Nephron (organoid): ENCODE data around the gene FAHD1.
"Not testable (repeated sequence)": the region's sequence is repeated elsewhere in the genome, so short reads cannot be mapped to it uniquely, and the experiment has no call there.

ENCODE experiments used
- H3K27ac Mint-ChIP-seq, 3 experiments: 2 replicates each; pipeline ENCODE4 v1.8.0; 2020; ENCODE audit warnings: mixed read lengths in 3 of 3, mild to moderate bottlenecking in 2 of 3, moderate library complexity in 1 of 3
- H3K27me3 Mint-ChIP-seq: 2 replicates; pipeline ENCODE4 v1.8.0; 2021; ENCODE audit warnings: low read depth, mild to moderate bottlenecking, moderate library complexity, mixed read lengths
- H3K36me3 Mint-ChIP-seq: 2 replicates; pipeline ENCODE4 v1.8.0; 2020; ENCODE audit warnings: low read depth, mixed read lengths
- H3K4me1 Mint-ChIP-seq: 2 replicates; pipeline ENCODE4 v1.8.0; 2020; ENCODE audit warnings: mixed read lengths
- H3K4me3 Mint-ChIP-seq, 3 experiments: 2 replicates each; pipeline ENCODE4 v1.8.0; 2020; ENCODE audit warnings: mild to moderate bottlenecking in 3 of 3, mixed read lengths in 3 of 3, moderate library complexity in 2 of 3
- H3K9me3 Mint-ChIP-seq: 2 replicates; pipeline ENCODE4 v1.8.0; 2020; ENCODE audit warnings: mixed read lengths
- CTCF ChIP-seq, 3 experiments: fragments of 200-600 bp; sonication (generic); IDR thresholded peaks; one replicate each; pipeline ENCODE4 v1.5.0; 2021; ENCODE audit warnings: antibody characterized with exemption in 3 of 3; ENCODE audit not compliant: unreplicated experiment in 3 of 3

FAHD1 gene

GRCh38 chr16:1794908-1795666 is 31.9 kb upstream of the FAHD1 start:
- Mint-ChIP-seq H3K27me3 (no peaks in the 10 kb centered on the region), H3K27ac (no peak overlapping the region), H3K9me3 (peaks cover 15% of the 10 kb centered on the region), H3K4me1 (no peaks in the 10 kb centered on the region), H3K36me3 (peaks cover 16% of the 10 kb centered on the region), H3K4me3 (no peak overlapping the region)
- TF ChIP-seq CTCF (IDR thresholded peaks at IDR 0.05; ENCODE audit: unreplicated experiment in 3 of 3): no peak

- H3K27me3 Mint-ChIP-seq, H3K27ac Mint-ChIP-seq, H3K4me3 Mint-ChIP-seq, H3K4me1 Mint-ChIP-seq: not testable (repeated sequence)
- peaks cover 23% of the 10 kb centered on the region for H3K36me3 Mint-ChIP-seq
- H3K9me3 Mint-ChIP-seq: peaks cover 21% of the 10 kb centered on the region
These were observed 27.7 kb upstream of the FAHD1 start for GRCh38 chr16:1799263-1799662.

- H3K36me3 Mint-ChIP-seq: peaks cover 32% of the 10 kb centered on the region
- no peak for TF ChIP-seq CTCF (IDR thresholded peaks at IDR 0.05; ENCODE audit: unreplicated experiment in 3 of 3)
- H3K4me1 Mint-ChIP-seq: no peaks in the 10 kb centered on the region
- H3K4me3 Mint-ChIP-seq: no peak overlapping the region
- H3K27ac Mint-ChIP-seq: no peak overlapping the region
- H3K27me3 Mint-ChIP-seq: no peaks in the 10 kb centered on the region
- H3K9me3 Mint-ChIP-seq: peaks cover 21% of the 10 kb centered on the region
These were observed 26.3 kb upstream of the FAHD1 start for GRCh38 chr16:1800701-1801100.

GRCh38 chr16:1807626-1808025 is 19.4 kb upstream of the FAHD1 start:
- no peaks in the 10 kb centered on the region for H3K27me3 Mint-ChIP-seq
- no peak overlapping the region for H3K27ac Mint-ChIP-seq
- peaks cover 27% of the 10 kb centered on the region for H3K36me3 Mint-ChIP-seq
- no peak overlapping the region for H3K4me3 Mint-ChIP-seq
- no peaks in the 10 kb centered on the region for H3K9me3 Mint-ChIP-seq
- H3K4me1 Mint-ChIP-seq: no peaks in the 10 kb centered on the region
- no peak for TF ChIP-seq CTCF (IDR thresholded peaks at IDR 0.05; ENCODE audit: unreplicated experiment in 3 of 3)

GRCh38 chr16:1808691-1809090 is 18.3 kb upstream of the FAHD1 start:
- no peak for TF ChIP-seq CTCF (IDR thresholded peaks at IDR 0.05; ENCODE audit: unreplicated experiment in 3 of 3)
- H3K36me3 Mint-ChIP-seq: peaks cover 33% of the 10 kb centered on the region
- H3K27ac Mint-ChIP-seq: no peak overlapping the region
- no peaks in the 10 kb centered on the region for H3K4me1 Mint-ChIP-seq
- no peaks in the 10 kb centered on the region for H3K27me3 Mint-ChIP-seq
- no peak overlapping the region for H3K4me3 Mint-ChIP-seq
- H3K9me3 Mint-ChIP-seq: no peaks in the 10 kb centered on the region

GRCh38 chr16:1809281-1809801 is 17.7 kb upstream of the FAHD1 start:
- peaks cover 36% of the 10 kb centered on the region for H3K36me3 Mint-ChIP-seq
- H3K27me3 Mint-ChIP-seq: no peaks in the 10 kb centered on the region
- TF ChIP-seq CTCF (IDR thresholded peaks at IDR 0.05; ENCODE audit: unreplicated experiment in 3 of 3): no peak
- H3K9me3 Mint-ChIP-seq: no peaks in the 10 kb centered on the region
- H3K4me3 Mint-ChIP-seq: no peak overlapping the region
- no peaks in the 10 kb centered on the region for H3K4me1 Mint-ChIP-seq
- no peak overlapping the region for H3K27ac Mint-ChIP-seq
